B cell (primary cell): ENCODE data around the gene LRRIQ4. TPM values are rescaled to one million over a fixed set of nuclear protein-coding genes. Genes with fewer than 3 reads are reported as not detected.

Source experiments
- ATAC-seq: fragments of 200-7000 bp; cut with Tn5 transposase; one replicate; pipeline ENCODE4 v1.10.0; 2021; ENCODE audit warnings: low read depth, mild to moderate bottlenecking, moderate number of reproducible peaks, moderate library complexity
- CTCF ChIA-PET: fragments of 350-600 bp; sonication (Branson Sonifier 250); formaldehyde crosslinking; loops from one replicate; lab custom pipeline; 2021; ENCODE audit warnings: antibody characterized with exemption, inconsistent platforms; lab: Charles Lee
- POLR2A ChIA-PET: fragments of 350-600 bp; sonication (Branson Sonifier 250); formaldehyde crosslinking; loops from one replicate; lab custom pipeline; 2021; ENCODE audit warnings: antibody characterized with exemption; lab: Charles Lee
- DNase-seq: peaks from one replicate; pipeline ENCODE4 v3.0.0; 2013
- H2AFZ ChIP-seq: 2 replicates; pipeline ENCODE4 v1.6.1; 2012; ENCODE audit warnings: mild to moderate bottlenecking, low read depth, low read length; ENCODE audit not compliant: insufficient read depth, poor library complexity, severe bottlenecking
- H3K27ac ChIP-seq, 2 donors: 1 replicate in 1 of 2; 2 replicates in 1 of 2; pipeline ENCODE4 v1.5.1; 2012 to 2013; ENCODE audit warnings: low read length in 2 of 2, mild to moderate bottlenecking in 2 of 2, moderate library complexity in 1 of 2
- H3K27me3 ChIP-seq, 4 experiments: fragments of 200-600 bp in 1 of 4; sonication (generic) in 1 of 4; replicated peaks in 1 of 4; 1 replicate in 2 of 4; 2 replicates in 2 of 4; pipeline versions ENCODE4 v1.6.1 to v1.7.0; 2013 to 2016; ENCODE audit warnings: low read length in 3 of 4, mild to moderate bottlenecking in 2 of 4, mixed read lengths in 1 of 4, moderate library complexity in 1 of 4; ENCODE audit not compliant: insufficient read depth in 4 of 4, control insufficient read depth in 3 of 4; ENCODE audit errors: control extremely low read depth in 1 of 4
- H3K36me3 ChIP-seq, 2 experiments: replicated peaks in 1 of 2; 1 replicate in 1 of 2; 2 replicates in 1 of 2; pipeline versions ENCODE4 v1.6.1 to v1.7.1; 2013; ENCODE audit warnings: low read length in 1 of 2; ENCODE audit not compliant: insufficient read depth in 2 of 2, control insufficient read depth in 1 of 2; ENCODE audit errors: control extremely low read depth in 1 of 2, extremely low read depth in 1 of 2
- H3K4me1 ChIP-seq, 2 donors: fragments of 200-600 bp in 1 of 2; sonication (generic) in 1 of 2; 1 replicate in 1 of 2; 2 replicates in 1 of 2; pipeline versions ENCODE4 v1.5.1 to v1.6.1; 2013 to 2017; ENCODE audit warnings: low read length in 2 of 2; ENCODE audit not compliant: control insufficient read depth in 2 of 2, insufficient read depth in 2 of 2
- H3K4me2 ChIP-seq: replicated peaks from 2 replicates; pipeline ENCODE3; 2012; ENCODE audit warnings: mild to moderate bottlenecking, low read depth, low read length; ENCODE audit not compliant: poor library complexity, severe bottlenecking
- H3K4me3 ChIP-seq, 5 experiments: fragments of 200-600 bp in 1 of 5; sonication (generic) in 1 of 5; 1 replicate in 3 of 5; 2 replicates in 2 of 5; pipeline versions ENCODE4 v1.5.1 to v1.7.0; 2011 to 2016; ENCODE audit warnings: low read length in 4 of 5, mild to moderate bottlenecking in 4 of 5, low read depth in 2 of 5, control low read depth in 1 of 5, moderate library complexity in 1 of 5; ENCODE audit not compliant: insufficient read depth in 1 of 5; ENCODE audit errors: control extremely low read depth in 1 of 5, extremely low read depth in 1 of 5
- H3K79me2 ChIP-seq: fragments of 200-600 bp; sonication (generic); one replicate; pipeline ENCODE4 v1.6.0; 2016; ENCODE audit warnings: low read length; ENCODE audit not compliant: control insufficient read depth, insufficient read depth
- H3K9ac ChIP-seq: fragments of 200-600 bp; sonication (generic); 2 replicates; pipeline ENCODE4 v1.6.1; 2017; ENCODE audit warnings: mild to moderate bottlenecking, low read length, moderate library complexity
- H3K9me3 ChIP-seq, 3 donors: one replicate each; pipeline versions ENCODE4 v1.6.1 to v1.7.1; 2013; ENCODE audit warnings: low read length in 2 of 3; ENCODE audit not compliant: control insufficient read depth in 2 of 3, insufficient read depth in 1 of 3; ENCODE audit errors: control extremely low read depth in 1 of 3
- H4K20me1 ChIP-seq: 2 replicates; pipeline ENCODE4 v1.6.0; 2012; ENCODE audit warnings: mild to moderate bottlenecking, low read length; ENCODE audit not compliant: insufficient read depth, control insufficient read depth, poor library complexity, severe bottlenecking
- H3K27ac Mint-ChIP-seq: one replicate; pipeline ENCODE4 v1.8.0; 2021; ENCODE audit warnings: mixed read lengths
- H3K27me3 Mint-ChIP-seq: one replicate; pipeline ENCODE4 v1.8.0; 2021; ENCODE audit warnings: mixed read lengths
- H3K4me1 Mint-ChIP-seq: one replicate; pipeline ENCODE4 v1.8.0; 2021; ENCODE audit warnings: mixed read lengths
- H3K4me3 Mint-ChIP-seq: one replicate; pipeline ENCODE4 v1.8.0; 2021; ENCODE audit warnings: mixed read lengths
- H3K9me3 Mint-ChIP-seq: one replicate; pipeline ENCODE4 v1.8.0; 2022; ENCODE audit warnings: mixed read lengths; ENCODE audit not compliant: insufficient read depth
- EZH2 ChIP-seq: IDR thresholded peaks from 2 replicates; pipeline ENCODE4 v1.6.1; 2012; ENCODE audit warnings: borderline replicate concordance, low read depth, mild to moderate bottlenecking, moderate library complexity, low read length; ENCODE audit not compliant: insufficient read depth, poor library complexity, severe bottlenecking
- WGBS: methylation state at CpG from one replicate; pipeline ENCODE4 v1.1.5; 2013; ENCODE audit warnings: missing lambda C conversion rate; ENCODE audit not compliant: insufficient coverage; 5-methylcytosine and 5-hydroxymethylcytosine counted together
- intact Hi-C: fragments of 100-400 bp; cut with micrococcal nuclease; formaldehyde crosslinking; loops from one replicate; pipeline ENCODE4 v1.10.0; 2022
- polyA plus RNA-seq: library from polyadenylated mRNA; depleted of rRNA; stranded (reverse); fragments of >200 nt; gene quantifications from 2 replicates; pipeline ENCODE4 v1.2.3, GENCODE V29; 2012
- total RNA-seq, 2 donors: library from RNA; stranded (reverse); fragments of 120-200 nt in 1 of 2; gene quantifications; 1 replicate in 1 of 2; 2 replicates in 1 of 2; pipeline versions ENCODE4 v1.2.3 to v1.2.4, GENCODE V29; 2013 to 2022
- TF ChIP-seq, protein P1 (sequence below): fragments of 200-600 bp; IDR thresholded peaks from one replicate; pipeline ENCODE4 v1.8.0; 2022; ENCODE audit warnings: antibody characterized with exemption, mild to moderate bottlenecking

LRRIQ4 gene
- total and polyA plus RNA-seq, 2 donors (not counting 1 experiment from before 2014, with no cell fraction given), result 0.04 to 0.71 TPM

DNA sequence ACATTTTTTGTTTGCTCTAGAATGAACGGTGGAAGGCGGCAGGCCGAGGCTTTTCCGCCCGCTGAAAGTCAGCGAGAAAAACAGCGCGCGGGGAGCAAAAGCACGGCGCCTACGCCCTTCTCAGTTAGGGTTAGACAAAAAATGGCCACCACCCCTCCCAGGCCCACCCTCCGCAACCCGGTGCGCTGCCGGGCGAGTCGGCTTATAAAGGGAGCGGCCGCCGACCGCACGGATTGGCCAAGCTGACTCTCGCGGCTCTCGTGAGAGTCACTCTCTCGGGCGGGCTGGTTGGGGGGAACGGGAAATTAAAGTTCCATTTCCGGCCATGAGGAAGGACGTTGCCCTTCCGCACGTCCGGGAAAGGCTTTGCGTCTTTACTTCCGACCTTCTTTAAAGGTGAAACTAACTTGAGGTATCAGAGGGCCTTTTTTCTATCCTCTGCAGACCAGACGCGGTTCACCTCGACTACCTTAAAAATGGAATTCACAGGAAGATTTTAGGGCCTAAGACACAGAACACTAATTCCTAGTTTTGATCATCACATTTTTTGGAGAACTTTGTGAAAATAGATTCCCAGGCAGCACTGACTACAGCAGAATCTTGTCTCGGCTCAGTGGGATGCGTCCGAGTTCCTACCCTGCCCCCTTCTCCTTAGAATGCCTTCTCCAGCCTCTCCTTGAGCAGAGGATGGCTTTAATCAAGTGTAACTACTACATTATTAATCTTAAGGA is 47.6 kb upstream of the LRRIQ4 start, which contains the start of gene TERC:
Gene TERC, minus strand, starts transcription at position 179 of the 731 bp plus-strand sequence.
- Histone ChIP-seq H3K79me2 (no peaks in the 10 kb centered on the region), H2AFZ (peak within 1 kb of the TSS; percentile 62), H3K9ac (peak within 1 kb of the TSS; percentile 74), H3K4me3 (peak within 1 kb of the TSS; percentile 70 to 100 (median 87)), H4K20me1 (no peaks in the 10 kb centered on the region), H3K4me1 (peaks cover 13 to 20% of the 10 kb centered on the region in 2 donors), H3K9me3 (peaks cover 0 to 24% (median 0%) of the 10 kb centered on the region in 3 donors), H3K4me2 (peak within 1 kb of the TSS; percentile 81), H3K36me3 (no peaks in the 10 kb centered on the region), H3K27me3 (no peaks in the 10 kb centered on the region), H3K27ac (peak within 1 kb of the TSS; percentile 95 to 98)
- ATAC-seq, result peak; percentile 82
- Mint-ChIP-seq H3K4me1 (peaks cover 27% of the 10 kb centered on the region), H3K4me3 (peak within 1 kb of the TSS; percentile 100), H3K27me3 (no peaks in the 10 kb centered on the region), H3K27ac (peak within 1 kb of the TSS; percentile 100), H3K9me3 (peaks cover 6% of the 10 kb centered on the region)
- peak; percentile 95 for DNase-seq
- TF ChIP-seq EZH2, result no peak
- TF ChIP-seq, protein P1, sequence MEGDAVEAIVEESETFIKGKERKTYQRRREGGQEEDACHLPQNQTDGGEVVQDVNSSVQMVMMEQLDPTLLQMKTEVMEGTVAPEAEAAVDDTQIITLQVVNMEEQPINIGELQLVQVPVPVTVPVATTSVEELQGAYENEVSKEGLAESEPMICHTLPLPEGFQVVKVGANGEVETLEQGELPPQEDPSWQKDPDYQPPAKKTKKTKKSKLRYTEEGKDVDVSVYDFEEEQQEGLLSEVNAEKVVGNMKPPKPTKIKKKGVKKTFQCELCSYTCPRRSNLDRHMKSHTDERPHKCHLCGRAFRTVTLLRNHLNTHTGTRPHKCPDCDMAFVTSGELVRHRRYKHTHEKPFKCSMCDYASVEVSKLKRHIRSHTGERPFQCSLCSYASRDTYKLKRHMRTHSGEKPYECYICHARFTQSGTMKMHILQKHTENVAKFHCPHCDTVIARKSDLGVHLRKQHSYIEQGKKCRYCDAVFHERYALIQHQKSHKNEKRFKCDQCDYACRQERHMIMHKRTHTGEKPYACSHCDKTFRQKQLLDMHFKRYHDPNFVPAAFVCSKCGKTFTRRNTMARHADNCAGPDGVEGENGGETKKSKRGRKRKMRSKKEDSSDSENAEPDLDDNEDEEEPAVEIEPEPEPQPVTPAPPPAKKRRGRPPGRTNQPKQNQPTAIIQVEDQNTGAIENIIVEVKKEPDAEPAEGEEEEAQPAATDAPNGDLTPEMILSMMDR, result no peak
- ChIA-PET CTCF (interaction anchor here (1.1 to 3.2 kb wide), 2 partner anchors 8 to 592 kb away, joined by 3 to 21 read pairs; partner anchors contain the start of gene MYNN), POLR2A (interaction anchor here (0.5 to 1.6 kb wide), 9 partner anchors 8 to 592 kb away, joined by 3 to 10 read pairs (median 5); partner anchors contain the start of genes MYNN, PHC3, SEC62 and SKIL)
- WGBS, result 1% methylated on average over 36 of the region's 42 CpGs
- intact Hi-C loops, result loop anchor here (1.0 to 5.0 kb wide), 6 partner anchors 8 to 1106 kb away; partner anchors contain the start of genes LRRC34, LRRIQ4, MYNN and RPL22L1
